ENCODE measurements around the gene TMEM179. TPM values are rescaled to one million over a fixed set of nuclear protein-coding genes. Genes with fewer than 3 reads are reported as not detected.
"Not testable (repeated sequence)": the region's sequence is repeated elsewhere in the genome, so short reads cannot be mapped to it uniquely, and the experiment has no call there.

Gene TMEM179
- total RNA-seq, result not detected in 2 replicates

DNA sequence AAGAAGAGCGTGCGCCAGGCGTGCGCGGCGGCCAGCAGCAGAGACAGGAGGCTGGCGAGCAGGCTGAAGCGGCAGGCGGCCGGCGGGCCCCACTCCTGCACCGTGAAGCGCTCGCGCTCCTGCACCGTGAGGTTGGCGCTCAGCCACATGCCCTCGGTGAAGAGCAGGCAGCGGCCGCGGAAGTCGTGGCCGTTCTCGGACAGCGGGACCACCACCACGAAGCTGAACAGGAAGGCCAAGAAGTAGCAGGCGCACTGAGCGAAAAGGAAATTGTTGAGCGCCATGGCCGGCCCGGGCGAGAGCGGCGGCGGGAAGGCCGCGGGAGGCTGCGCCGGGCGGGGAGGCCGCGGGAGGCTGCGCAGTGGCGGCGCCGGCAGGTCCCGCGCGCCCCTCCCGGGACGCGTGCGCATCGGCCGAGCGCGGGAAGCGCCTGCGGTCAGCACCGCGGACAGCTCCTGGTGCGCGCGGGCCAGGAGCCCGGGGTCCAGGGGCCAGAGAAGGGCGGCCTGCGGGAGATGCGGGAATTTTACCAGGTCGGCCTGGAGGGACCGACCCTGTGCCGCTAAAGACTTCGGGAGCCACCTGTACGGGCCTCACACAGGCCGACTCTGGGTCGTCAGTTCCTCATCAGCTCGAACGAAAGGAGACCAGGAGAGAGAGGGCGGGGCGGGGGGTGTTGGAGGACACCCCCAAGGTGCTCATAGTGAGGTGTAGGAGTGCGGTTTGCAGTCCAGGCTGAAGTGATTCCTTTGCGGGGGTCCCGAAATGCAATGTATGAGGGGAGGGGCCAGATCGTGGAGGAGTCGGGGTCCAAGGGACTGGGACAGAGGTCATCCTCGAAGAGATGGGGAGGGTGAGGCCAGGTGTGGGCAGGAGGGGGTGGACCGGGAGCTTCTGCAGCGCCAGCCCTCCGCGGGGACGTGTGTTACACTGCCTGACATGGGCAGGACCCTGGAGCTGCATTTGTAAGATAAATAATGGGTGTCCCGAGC, at the start of gene TMEM179:
TSS of gene TMEM179 (minus strand) at position 315 of the 992 bp plus-strand sequence. CDS start at position 284, 31 bp downstream.
- DNase-seq (no peak), ATAC-seq (ENCODE audit: low read depth) (no peak)
- H3K4me3 Mint-ChIP-seq, result no peak within 1 kb of the TSS
- H3K27me3 Mint-ChIP-seq, result peaks cover 56% of the 10 kb centered on the region
- ChIA-PET POLR2A (no interaction called here), CTCF (no interaction called here)
- intact Hi-C loops (cut with micrococcal nuclease), result no loop called here
- no peak within 1 kb of the TSS for H3K27ac Mint-ChIP-seq
- H3K4me1 Mint-ChIP-seq, result no peaks in the 10 kb centered on the region
- no peaks in the 10 kb centered on the region for H3K36me3 Mint-ChIP-seq (ENCODE audit: low read depth)
- H3K9me3 Mint-ChIP-seq, result peaks cover 6% of the 10 kb centered on the region
- TF ChIP-seq, protein P1, sequence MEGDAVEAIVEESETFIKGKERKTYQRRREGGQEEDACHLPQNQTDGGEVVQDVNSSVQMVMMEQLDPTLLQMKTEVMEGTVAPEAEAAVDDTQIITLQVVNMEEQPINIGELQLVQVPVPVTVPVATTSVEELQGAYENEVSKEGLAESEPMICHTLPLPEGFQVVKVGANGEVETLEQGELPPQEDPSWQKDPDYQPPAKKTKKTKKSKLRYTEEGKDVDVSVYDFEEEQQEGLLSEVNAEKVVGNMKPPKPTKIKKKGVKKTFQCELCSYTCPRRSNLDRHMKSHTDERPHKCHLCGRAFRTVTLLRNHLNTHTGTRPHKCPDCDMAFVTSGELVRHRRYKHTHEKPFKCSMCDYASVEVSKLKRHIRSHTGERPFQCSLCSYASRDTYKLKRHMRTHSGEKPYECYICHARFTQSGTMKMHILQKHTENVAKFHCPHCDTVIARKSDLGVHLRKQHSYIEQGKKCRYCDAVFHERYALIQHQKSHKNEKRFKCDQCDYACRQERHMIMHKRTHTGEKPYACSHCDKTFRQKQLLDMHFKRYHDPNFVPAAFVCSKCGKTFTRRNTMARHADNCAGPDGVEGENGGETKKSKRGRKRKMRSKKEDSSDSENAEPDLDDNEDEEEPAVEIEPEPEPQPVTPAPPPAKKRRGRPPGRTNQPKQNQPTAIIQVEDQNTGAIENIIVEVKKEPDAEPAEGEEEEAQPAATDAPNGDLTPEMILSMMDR (IDR thresholded peaks at IDR 0.05), result no peak

DNA sequence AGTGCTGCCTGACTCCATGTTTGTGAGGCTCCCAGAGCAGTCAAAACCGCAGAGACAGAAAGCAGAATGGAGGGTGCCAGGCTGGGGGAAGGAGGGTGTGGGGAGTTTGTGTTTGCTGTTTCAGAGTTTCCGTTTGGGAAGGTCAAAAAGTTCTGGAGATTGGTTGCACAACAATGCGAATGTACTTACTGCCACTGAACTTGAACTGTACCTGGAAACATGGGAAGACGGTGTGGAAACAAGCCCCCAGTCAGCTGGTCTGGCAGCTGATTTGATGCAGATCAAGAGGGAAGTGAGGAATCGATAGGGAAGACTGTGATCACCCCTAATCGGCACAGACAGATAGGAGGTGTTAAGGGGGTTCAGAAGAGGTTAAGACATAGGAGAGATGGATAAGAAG, 49.5 kb upstream of the TMEM179 start:
- Mint-ChIP-seq H3K4me1 (peaks cover 80% of the 10 kb centered on the region), H3K36me3 (ENCODE audit: low read depth) (no peaks in the 10 kb centered on the region), H3K9me3 (peaks cover 3% of the 10 kb centered on the region), H3K27me3 (no peaks in the 10 kb centered on the region), H3K27ac (peak overlapping the region; percentile 41), H3K4me3 (no peak overlapping the region)
- intact Hi-C loops (cut with micrococcal nuclease), result no loop called here
- ATAC-seq (ENCODE audit: low read depth) (no peak), DNase-seq (no peak)
- ChIA-PET CTCF (interaction anchor here (2.4 to 2.8 kb wide), 2 partner anchors 27 to 55 kb away, joined by 8 to 9 read pairs; no protein-coding TSS in a partner anchor), POLR2A (interaction anchor here (1.2 kb wide), 1 partner anchor 12 kb away, joined by 3 read pairs; no protein-coding TSS in a partner anchor)
- TF ChIP-seq, protein P1 (IDR thresholded peaks at IDR 0.05), result no peak

- H3K9me3 Mint-ChIP-seq; DNase-seq; intact Hi-C loops (cut with micrococcal nuclease); ATAC-seq (ENCODE audit: low read depth); H3K27me3 Mint-ChIP-seq; H3K27ac Mint-ChIP-seq; H3K36me3 Mint-ChIP-seq (ENCODE audit: low read depth): not testable (repeated sequence)
- ChIA-PET POLR2A (interaction anchor here (1.2 kb wide), 1 partner anchor 12 kb away, joined by 3 read pairs; no protein-coding TSS in a partner anchor), CTCF (interaction anchor here (1.3 to 2.8 kb wide), 5 partner anchors 28 to 56 kb away, joined by 3 to 9 read pairs (median 8); no protein-coding TSS in a partner anchor)
- Mint-ChIP-seq H3K4me3 (peak overlapping the region; percentile 19), H3K4me1 (peaks cover 75% of the 10 kb centered on the region)
Observed at GRCh38 chr14:104653130-104653920, 48.8 kb upstream of the TMEM179 start.

DNA sequence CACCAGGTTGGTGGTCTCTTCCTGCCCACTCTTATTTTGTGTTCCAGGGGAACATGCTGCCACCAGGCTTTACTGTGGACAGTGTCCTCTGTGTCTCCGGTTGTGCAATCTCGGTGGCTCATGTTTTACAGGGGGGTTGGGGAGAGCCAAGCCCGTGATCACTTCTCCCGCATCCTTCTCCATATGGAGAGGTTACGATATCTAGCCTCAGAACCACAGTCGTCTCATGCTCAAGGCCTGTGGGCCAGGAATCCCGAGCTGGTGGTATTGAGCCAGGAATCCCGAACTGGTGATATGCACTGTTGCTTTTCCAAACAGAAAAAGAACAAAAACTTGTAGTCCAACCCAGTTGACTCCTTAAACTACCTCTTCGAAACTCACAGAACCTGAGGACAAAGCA, 47.8 kb upstream of the TMEM179 start:
- ATAC-seq (ENCODE audit: low read depth) (no peak), DNase-seq (no peak)
- POLR2A ChIA-PET, result no interaction called here
- CTCF ChIA-PET, result interaction anchor here (1.3 to 1.8 kb wide), 3 partner anchors 29 to 42 kb away, joined by 3 to 8 read pairs (median 4); no protein-coding TSS in a partner anchor
- TF ChIP-seq, protein P1 (IDR thresholded peaks at IDR 0.05), result no peak
- no peak overlapping the region for H3K4me3 Mint-ChIP-seq
- H3K27me3 Mint-ChIP-seq, result no peaks in the 10 kb centered on the region
- H3K9me3 Mint-ChIP-seq, result peaks cover 3% of the 10 kb centered on the region
- H3K4me1 Mint-ChIP-seq, result peaks cover 72% of the 10 kb centered on the region
- intact Hi-C loops (cut with micrococcal nuclease), result no loop called here
- H3K27ac Mint-ChIP-seq, result no peak overlapping the region
- H3K36me3 Mint-ChIP-seq (ENCODE audit: low read depth), result no peaks in the 10 kb centered on the region

- H3K27me3 Mint-ChIP-seq, result no peaks in the 10 kb centered on the region
- ATAC-seq (ENCODE audit: low read depth) (no peak), DNase-seq (no peak)
- CTCF ChIA-PET, result interaction anchor here (1.3 to 1.8 kb wide), 5 partner anchors 27 to 57 kb away, joined by 3 to 12 read pairs (median 5); no protein-coding TSS in a partner anchor
- H3K9me3 Mint-ChIP-seq, result peaks cover 3% of the 10 kb centered on the region
- no peak overlapping the region for H3K27ac Mint-ChIP-seq
- H3K36me3 Mint-ChIP-seq (ENCODE audit: low read depth), result no peaks in the 10 kb centered on the region
- H3K4me1 Mint-ChIP-seq, result peaks cover 71% of the 10 kb centered on the region
- intact Hi-C loops (cut with micrococcal nuclease), result no loop called here
- TF ChIP-seq, protein P1 (IDR thresholded peaks at IDR 0.05), result no peak
- POLR2A ChIA-PET, result interaction anchor here (0.6 to 0.9 kb wide), 2 partner anchors 29 to 55 kb away, joined by 3 read pairs; no protein-coding TSS in a partner anchor
- H3K4me3 Mint-ChIP-seq, result no peak overlapping the region
Observed at GRCh38 chr14:104651876-104652260, 47.3 kb upstream of the TMEM179 start.
